ENCODE results near the gene METTL22. TPM values are rescaled to one million over a fixed set of nuclear protein-coding genes. Genes with fewer than 3 reads are reported as not detected.

Gene METTL22
- polyA plus RNA-seq, 4 donors = 14.1 to 23.3 (median 15.5) TPM

DNA sequence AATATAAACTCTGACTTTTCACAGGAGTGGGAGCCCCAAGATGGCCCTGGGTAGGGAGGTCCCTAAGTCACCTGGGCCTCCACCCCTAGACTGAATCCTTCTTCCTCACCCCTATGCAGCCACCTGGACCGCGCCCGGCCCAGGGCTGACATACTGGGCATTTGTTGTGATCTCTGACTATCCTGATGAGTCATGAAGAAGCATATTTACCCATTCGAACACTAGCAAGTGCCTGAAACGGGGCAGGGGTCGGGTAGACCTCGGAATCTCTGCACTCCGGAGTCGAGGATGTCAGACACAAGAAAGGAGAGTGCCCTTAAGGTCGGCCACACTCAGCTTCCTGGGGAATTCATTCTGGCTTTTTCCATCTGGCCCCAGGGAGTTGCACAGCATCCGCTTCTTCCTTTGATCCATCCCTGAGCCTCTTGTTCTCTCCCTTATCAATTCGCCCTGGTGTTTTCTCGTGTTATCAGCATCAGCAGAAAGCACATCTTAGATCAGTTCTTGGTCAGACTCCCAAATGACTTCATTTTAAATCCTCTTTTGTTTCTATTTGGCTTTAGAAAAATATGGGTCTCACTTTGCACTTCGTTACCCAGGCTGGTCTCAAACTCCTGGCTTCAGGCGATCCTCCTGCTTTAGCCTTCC, 10.4 kb downstream of the METTL22 start:
- no peak for FAIRE-seq
- DNase-seq = no peak
- H3K9me3 ChIP-seq (ENCODE audit: control insufficient read depth in 2 of 2, insufficient read depth in 1 of 2, low read depth in 1 of 2, low read length in 1 of 2) = no peaks in the 10 kb centered on the region
- peak overlapping the region in 1 of 3 donors; percentile 25 for H3K27ac ChIP-seq (ENCODE audit: low read depth in 1 of 3, low read length in 2 of 3)
- no peaks in the 10 kb centered on the region for H3K4me1 ChIP-seq (ENCODE audit: control insufficient read depth in 3 of 3, insufficient read depth in 2 of 3, low read depth in 1 of 3, low read length in 2 of 3)
- H3K27me3 ChIP-seq (ENCODE audit: control insufficient read depth in 3 of 3, insufficient read depth in 3 of 3, low read length in 3 of 3) = no peaks in the 10 kb centered on the region
- no peak overlapping the region for H3K4me3 ChIP-seq (ENCODE audit: low read depth in 1 of 3, low read length in 3 of 3)
- H3K36me3 ChIP-seq (ENCODE audit: control insufficient read depth in 3 of 3, insufficient read depth in 2 of 3, low read depth in 1 of 3, low read length in 3 of 3) = peaks cover 13 to 75% (median 27%) of the 10 kb centered on the region in 3 donors
- 66 to 69% (median 68%) methylated on average over 15 of the region's 15 CpGs for WGBS, 3 donors

DNA sequence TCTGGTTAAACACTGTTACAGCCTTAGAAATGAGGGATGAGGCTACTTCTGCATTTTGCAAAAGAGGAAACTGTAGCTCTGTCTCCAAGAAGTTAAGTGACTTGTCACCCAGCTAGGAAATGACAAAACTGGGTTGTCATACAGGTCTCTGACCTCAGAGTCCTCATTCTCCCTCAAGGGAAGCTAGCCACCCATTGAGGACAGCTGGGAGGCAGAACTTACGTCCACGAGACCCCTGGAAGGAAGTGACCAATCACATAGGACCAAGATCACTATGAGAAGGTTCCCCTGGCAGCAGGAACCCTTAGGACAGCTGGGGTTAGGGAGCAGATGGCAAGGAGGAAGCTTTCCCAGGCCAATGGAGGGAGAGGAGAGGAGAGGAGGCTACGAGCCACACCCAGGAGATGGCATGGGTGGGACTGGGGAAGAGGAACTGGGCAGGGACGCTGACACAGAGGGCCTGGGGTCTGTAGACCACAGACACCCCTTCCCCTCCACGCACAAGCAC, 11.2 kb downstream of the METTL22 start:
- FAIRE-seq = no peak
- no peaks in the 10 kb centered on the region for H3K4me1 ChIP-seq (ENCODE audit: control insufficient read depth in 3 of 3, insufficient read depth in 2 of 3, low read depth in 1 of 3, low read length in 2 of 3)
- peak overlapping the region in 1 of 3 donors; percentile 56 for H3K27ac ChIP-seq (ENCODE audit: low read depth in 1 of 3, low read length in 2 of 3)
- H3K36me3 ChIP-seq (ENCODE audit: control insufficient read depth in 3 of 3, insufficient read depth in 2 of 3, low read depth in 1 of 3, low read length in 3 of 3) = peaks cover 9 to 76% (median 29%) of the 10 kb centered on the region in 3 donors
- 77 to 95% (median 81%) methylated on average over 5 of the region's 5 CpGs for WGBS, 3 donors
- no peaks in the 10 kb centered on the region for H3K9me3 ChIP-seq (ENCODE audit: control insufficient read depth in 2 of 2, insufficient read depth in 1 of 2, low read depth in 1 of 2, low read length in 1 of 2)
- H3K4me3 ChIP-seq (ENCODE audit: low read depth in 1 of 3, low read length in 3 of 3) = no peak overlapping the region
- DNase-seq = no peak
- H3K27me3 ChIP-seq (ENCODE audit: control insufficient read depth in 3 of 3, insufficient read depth in 3 of 3, low read length in 3 of 3) = no peaks in the 10 kb centered on the region

DNA sequence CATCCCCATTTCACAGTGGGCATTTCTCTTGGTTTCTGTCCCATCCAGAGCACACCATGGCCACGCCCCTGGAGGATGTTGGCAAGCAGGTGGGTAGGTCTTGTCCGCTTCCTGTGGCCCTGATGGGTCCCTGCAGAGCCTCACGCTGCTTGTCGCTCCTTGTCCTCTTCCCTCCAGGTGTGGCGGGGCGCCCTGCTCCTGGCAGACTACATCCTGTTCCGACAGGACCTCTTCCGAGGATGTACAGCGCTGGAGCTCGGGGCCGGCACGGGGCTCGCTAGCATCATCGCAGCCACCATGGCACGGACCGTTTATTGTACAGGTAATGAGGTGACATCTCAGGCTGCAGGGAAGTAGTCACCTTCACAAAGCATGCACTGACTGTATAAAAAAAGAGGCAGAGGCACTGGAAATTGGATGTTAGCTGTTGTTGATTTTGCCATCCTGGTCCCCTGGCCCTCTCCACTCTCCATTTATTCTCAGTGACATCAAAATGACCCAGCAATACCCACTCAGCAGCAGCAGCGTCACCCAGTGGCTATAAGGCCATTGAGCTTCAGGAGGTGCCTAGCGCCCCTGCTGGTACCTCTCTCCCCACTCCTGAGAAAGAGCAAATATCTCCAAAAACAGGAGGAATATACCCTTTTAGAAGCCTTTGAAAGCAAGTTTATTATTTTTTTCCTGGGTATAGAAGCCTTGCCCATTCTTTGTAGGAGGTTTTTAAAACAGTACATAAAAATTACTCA, 13.7 kb downstream of the METTL22 start:
- no peak overlapping the region for H3K4me3 ChIP-seq (ENCODE audit: low read depth in 1 of 3, low read length in 3 of 3)
- H3K9me3 ChIP-seq (ENCODE audit: control insufficient read depth in 2 of 2, insufficient read depth in 1 of 2, low read depth in 1 of 2, low read length in 1 of 2) = no peaks in the 10 kb centered on the region
- WGBS, 3 donors = 82 to 88% (median 84%) methylated on average over 17 to 18 of the region's 18 CpGs
- DNase-seq (peak in 1 of 2 donors; percentile 39), FAIRE-seq (no peak)
- no peaks in the 10 kb centered on the region for H3K27me3 ChIP-seq (ENCODE audit: control insufficient read depth in 3 of 3, insufficient read depth in 3 of 3, low read length in 3 of 3)
- H3K36me3 ChIP-seq (ENCODE audit: control insufficient read depth in 3 of 3, insufficient read depth in 2 of 3, low read depth in 1 of 3, low read length in 3 of 3) = peaks cover 10 to 75% (median 21%) of the 10 kb centered on the region in 3 donors
- H3K4me1 ChIP-seq (ENCODE audit: control insufficient read depth in 3 of 3, insufficient read depth in 2 of 3, low read depth in 1 of 3, low read length in 2 of 3) = no peaks in the 10 kb centered on the region
- no peak overlapping the region for H3K27ac ChIP-seq (ENCODE audit: low read depth in 1 of 3, low read length in 2 of 3)

DNA sequence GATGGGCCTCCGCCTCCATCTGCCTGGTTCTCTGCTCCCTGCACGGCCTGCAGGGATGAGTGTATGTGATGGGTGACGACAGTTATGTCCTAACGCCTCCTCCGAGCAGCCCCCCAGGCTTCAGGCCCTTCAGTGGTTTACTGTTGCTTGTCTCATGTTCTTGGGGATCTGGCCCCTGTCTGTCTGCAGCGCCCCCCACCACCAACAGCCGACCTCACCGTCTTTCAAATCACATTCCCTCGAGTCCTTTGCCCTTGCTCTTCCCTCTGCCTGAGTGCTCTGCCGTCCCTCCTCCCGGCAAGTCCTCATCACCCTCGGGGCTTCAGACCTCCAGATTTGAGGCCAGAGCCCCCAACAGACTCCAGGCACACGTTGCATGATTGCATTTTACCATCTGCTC, 18.2 kb downstream of the METTL22 start:
- H3K27me3 ChIP-seq (ENCODE audit: control insufficient read depth in 3 of 3, insufficient read depth in 3 of 3, low read length in 3 of 3) = no peaks in the 10 kb centered on the region
- H3K36me3 ChIP-seq (ENCODE audit: control insufficient read depth in 3 of 3, insufficient read depth in 2 of 3, low read depth in 1 of 3, low read length in 3 of 3) = peaks cover 22 to 79% (median 34%) of the 10 kb centered on the region in 3 donors
- DNase-seq (no peak), FAIRE-seq (no peak)
- no peak overlapping the region for H3K27ac ChIP-seq (ENCODE audit: low read depth in 1 of 3, low read length in 2 of 3)
- 78 to 96% (median 92%) methylated on average over 11 to 13 of the region's 13 CpGs for WGBS, 3 donors
- H3K9me3 ChIP-seq (ENCODE audit: control insufficient read depth in 2 of 2, insufficient read depth in 1 of 2, low read depth in 1 of 2, low read length in 1 of 2) = no peaks in the 10 kb centered on the region
- no peak overlapping the region for H3K4me3 ChIP-seq (ENCODE audit: low read depth in 1 of 3, low read length in 3 of 3)
- H3K4me1 ChIP-seq (ENCODE audit: control insufficient read depth in 3 of 3, insufficient read depth in 2 of 3, low read depth in 1 of 3, low read length in 2 of 3) = no peaks in the 10 kb centered on the region

DNA sequence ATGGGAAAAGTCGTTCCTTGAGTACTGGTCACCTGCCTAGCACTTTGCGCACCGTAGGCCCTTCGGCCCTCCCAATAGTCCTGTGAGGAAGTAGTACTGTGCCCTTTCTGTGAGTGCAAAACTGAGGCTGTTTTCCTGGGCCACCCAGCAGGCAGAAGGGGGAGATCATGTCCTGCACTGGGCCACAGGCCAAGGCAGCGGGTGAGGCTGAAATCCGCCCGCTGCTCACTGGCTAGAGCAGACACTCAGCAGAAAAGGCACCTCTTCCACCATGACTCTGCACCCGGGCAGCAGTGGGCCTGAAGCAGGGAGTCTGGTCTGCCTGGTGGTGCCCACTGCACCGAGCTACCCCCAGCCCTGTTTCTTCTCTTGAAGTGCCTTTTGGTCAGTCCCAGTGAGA, 20.2 kb downstream of the METTL22 start:
- 71 to 82% (median 81%) methylated on average over 9 of the region's 9 CpGs for WGBS, 3 donors
- H3K27me3 ChIP-seq (ENCODE audit: control insufficient read depth in 3 of 3, insufficient read depth in 3 of 3, low read length in 3 of 3) = no peaks in the 10 kb centered on the region
- H3K9me3 ChIP-seq (ENCODE audit: control insufficient read depth in 2 of 2, insufficient read depth in 1 of 2, low read depth in 1 of 2, low read length in 1 of 2) = no peaks in the 10 kb centered on the region
- DNase-seq (no peak), FAIRE-seq (no peak)
- no peak overlapping the region for H3K27ac ChIP-seq (ENCODE audit: low read depth in 1 of 3, low read length in 2 of 3)
- H3K4me3 ChIP-seq (ENCODE audit: low read depth in 1 of 3, low read length in 3 of 3) = no peak overlapping the region
- no peaks in the 10 kb centered on the region for H3K4me1 ChIP-seq (ENCODE audit: control insufficient read depth in 3 of 3, insufficient read depth in 2 of 3, low read depth in 1 of 3, low read length in 2 of 3)
- H3K36me3 ChIP-seq (ENCODE audit: control insufficient read depth in 3 of 3, insufficient read depth in 2 of 3, low read depth in 1 of 3, low read length in 3 of 3) = peaks cover 29 to 83% (median 40%) of the 10 kb centered on the region in 3 donors

DNA sequence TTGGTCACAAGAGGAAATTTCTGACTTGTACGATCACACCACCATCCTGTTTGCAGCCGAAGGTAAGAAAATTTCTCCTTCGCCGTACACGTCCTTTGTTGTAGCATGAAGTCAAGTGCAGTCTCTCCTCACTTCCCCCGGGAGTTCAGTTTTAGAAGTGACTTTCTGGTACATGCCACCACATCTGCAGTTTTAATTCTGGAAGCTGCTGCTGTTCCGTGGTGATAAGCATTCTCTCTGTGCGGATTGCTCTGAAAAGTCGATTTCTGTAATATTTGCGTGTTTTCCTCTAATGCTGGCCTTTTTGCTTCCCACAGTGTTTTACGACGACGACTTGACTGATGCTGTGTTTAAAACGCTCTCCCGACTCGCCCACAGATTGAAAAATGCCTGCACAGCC, 20.6 kb downstream of the METTL22 start:
- no peak overlapping the region for H3K27ac ChIP-seq (ENCODE audit: low read depth in 1 of 3, low read length in 2 of 3)
- DNase-seq = no peak
- peaks cover 33 to 86% (median 40%) of the 10 kb centered on the region in 3 donors for H3K36me3 ChIP-seq (ENCODE audit: control insufficient read depth in 3 of 3, insufficient read depth in 2 of 3, low read depth in 1 of 3, low read length in 3 of 3)
- no peaks in the 10 kb centered on the region for H3K27me3 ChIP-seq (ENCODE audit: control insufficient read depth in 3 of 3, insufficient read depth in 3 of 3, low read length in 3 of 3)
- FAIRE-seq = no peak
- H3K4me1 ChIP-seq (ENCODE audit: control insufficient read depth in 3 of 3, insufficient read depth in 2 of 3, low read depth in 1 of 3, low read length in 2 of 3) = no peaks in the 10 kb centered on the region
- no peaks in the 10 kb centered on the region for H3K9me3 ChIP-seq (ENCODE audit: control insufficient read depth in 2 of 2, insufficient read depth in 1 of 2, low read depth in 1 of 2, low read length in 1 of 2)
- 88 to 90% (median 89%) methylated on average over 16 of the region's 16 CpGs for WGBS, 3 donors
- H3K4me3 ChIP-seq (ENCODE audit: low read depth in 1 of 3, low read length in 3 of 3) = no peak overlapping the region

DNA sequence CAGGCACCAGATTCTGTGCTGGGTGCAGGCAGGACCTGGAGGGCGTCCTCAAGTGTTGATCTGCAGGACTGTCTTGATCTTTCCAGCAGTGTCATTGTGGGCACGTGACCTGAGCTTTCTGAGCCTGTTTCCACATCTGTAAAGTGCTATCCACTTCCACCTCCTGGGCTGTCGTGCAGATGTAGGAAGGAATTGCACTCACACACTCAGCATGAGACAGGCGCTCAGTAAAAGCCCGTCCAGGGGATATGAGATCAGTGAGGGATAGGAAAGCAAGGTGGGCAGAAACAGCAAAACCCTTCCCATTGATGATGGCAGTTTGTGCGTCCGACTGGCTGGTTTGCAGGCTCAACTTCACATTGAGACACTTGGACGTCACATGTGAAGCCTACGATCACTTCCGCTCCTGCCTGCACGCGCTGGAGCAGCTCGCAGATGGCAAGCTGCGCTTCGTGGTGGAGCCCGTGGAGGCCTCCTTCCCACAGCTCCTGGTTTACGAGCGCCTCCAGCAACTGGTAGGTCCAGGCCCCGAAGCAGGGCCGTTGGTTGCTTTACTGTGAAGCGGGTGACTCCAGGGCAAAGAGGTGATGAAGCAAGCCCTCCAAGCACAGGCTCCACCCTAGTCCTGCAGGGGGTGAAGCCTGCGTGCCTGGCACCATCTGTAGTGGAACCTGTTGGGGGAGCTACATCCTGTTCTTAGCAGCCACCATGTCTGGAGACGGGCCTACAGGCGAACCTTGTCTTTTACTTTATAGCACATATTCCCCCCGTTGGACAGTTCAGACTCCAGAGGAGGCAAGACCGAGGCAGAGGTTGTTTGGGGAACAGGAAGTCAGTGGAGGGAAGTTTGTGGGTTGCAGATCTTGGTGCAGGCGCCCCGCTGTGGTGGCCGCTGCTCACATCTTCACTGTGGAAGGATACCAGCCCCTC, 23.0 kb downstream of the METTL22 start:
- Histone ChIP-seq H3K4me1 (ENCODE audit: control insufficient read depth in 3 of 3, insufficient read depth in 2 of 3, low read depth in 1 of 3, low read length in 2 of 3) (no peaks in the 10 kb centered on the region), H3K36me3 (ENCODE audit: control insufficient read depth in 3 of 3, insufficient read depth in 2 of 3, low read depth in 1 of 3, low read length in 3 of 3) (peaks cover 33 to 78% (median 34%) of the 10 kb centered on the region in 3 donors), H3K4me3 (ENCODE audit: low read depth in 1 of 3, low read length in 3 of 3) (no peak overlapping the region), H3K27me3 (ENCODE audit: control insufficient read depth in 3 of 3, insufficient read depth in 3 of 3, low read length in 3 of 3) (no peaks in the 10 kb centered on the region), H3K27ac (ENCODE audit: low read depth in 1 of 3, low read length in 2 of 3) (peak overlapping the region in 1 of 3 donors; percentile 59), H3K9me3 (ENCODE audit: control insufficient read depth in 2 of 2, insufficient read depth in 1 of 2, low read depth in 1 of 2, low read length in 1 of 2) (no peaks in the 10 kb centered on the region)
- FAIRE-seq (no peak), DNase-seq (no peak)
- 78 to 81% (median 79%) methylated on average over 28 to 29 of the region's 29 CpGs for WGBS, 3 donors

DNA sequence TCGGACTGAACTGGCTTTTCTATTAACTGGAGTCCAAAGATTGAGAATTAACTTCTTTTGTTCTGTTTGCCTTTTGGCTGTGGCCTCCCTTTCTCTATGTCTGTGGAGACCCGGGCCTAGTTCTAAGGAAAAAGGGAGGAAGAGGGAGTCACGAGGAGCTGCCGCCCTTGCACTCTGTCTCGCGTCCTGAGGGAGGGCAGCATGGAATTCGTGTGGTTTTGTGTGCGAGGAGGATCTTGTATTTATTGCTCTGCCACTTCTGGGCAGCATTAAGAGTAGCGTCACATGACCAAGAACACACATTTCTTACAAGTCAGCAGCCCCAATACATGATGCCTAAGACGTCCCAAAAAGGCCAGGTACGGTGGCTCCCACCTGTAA, 23.6 kb downstream of the METTL22 start:
- Histone ChIP-seq H3K9me3 (ENCODE audit: control insufficient read depth in 2 of 2, insufficient read depth in 1 of 2, low read depth in 1 of 2, low read length in 1 of 2) (no peaks in the 10 kb centered on the region), H3K4me1 (ENCODE audit: control insufficient read depth in 3 of 3, insufficient read depth in 2 of 3, low read depth in 1 of 3, low read length in 2 of 3) (no peaks in the 10 kb centered on the region), H3K27me3 (ENCODE audit: control insufficient read depth in 3 of 3, insufficient read depth in 3 of 3, low read length in 3 of 3) (no peaks in the 10 kb centered on the region), H3K27ac (ENCODE audit: low read depth in 1 of 3, low read length in 2 of 3) (no peak overlapping the region), H3K4me3 (ENCODE audit: low read depth in 1 of 3, low read length in 3 of 3) (no peak overlapping the region), H3K36me3 (ENCODE audit: control insufficient read depth in 3 of 3, insufficient read depth in 2 of 3, low read depth in 1 of 3, low read length in 3 of 3) (peaks cover 33 to 71% (median 33%) of the 10 kb centered on the region in 3 donors)
- DNase-seq (no peak), FAIRE-seq (no peak)
- WGBS, 3 donors = 76 to 81% (median 76%) methylated on average over 11 of the region's 11 CpGs
